ENCODE results near the gene GBF1.
A peak's percentile ranks its signal among the peaks of the same experiment; 100 is the strongest.
"Not testable (repeated sequence)": the region's sequence is repeated elsewhere in the genome, so short reads cannot be mapped to it uniquely, and the experiment has no call there.

Gene GBF1

DNA sequence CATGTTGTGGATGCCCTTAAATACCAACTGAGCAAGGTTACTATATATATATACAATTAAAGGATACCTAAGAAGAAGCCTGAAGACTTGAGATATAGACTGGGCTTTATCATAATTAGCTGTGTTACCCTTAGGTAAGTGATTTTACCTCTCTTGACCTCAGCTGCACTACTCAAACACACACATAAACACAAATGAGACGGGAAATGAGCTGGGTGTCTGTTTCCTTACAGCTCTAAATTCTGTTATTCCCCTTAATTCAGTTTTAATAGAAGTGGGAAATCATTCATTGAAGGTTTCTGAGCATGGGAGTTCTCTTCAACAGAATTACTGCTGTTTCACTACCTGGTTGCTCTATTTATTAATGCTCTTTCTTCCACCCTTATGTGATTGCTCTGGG, 60.7 kb downstream of the GBF1 start:
- no peak for DNase-seq

DNA sequence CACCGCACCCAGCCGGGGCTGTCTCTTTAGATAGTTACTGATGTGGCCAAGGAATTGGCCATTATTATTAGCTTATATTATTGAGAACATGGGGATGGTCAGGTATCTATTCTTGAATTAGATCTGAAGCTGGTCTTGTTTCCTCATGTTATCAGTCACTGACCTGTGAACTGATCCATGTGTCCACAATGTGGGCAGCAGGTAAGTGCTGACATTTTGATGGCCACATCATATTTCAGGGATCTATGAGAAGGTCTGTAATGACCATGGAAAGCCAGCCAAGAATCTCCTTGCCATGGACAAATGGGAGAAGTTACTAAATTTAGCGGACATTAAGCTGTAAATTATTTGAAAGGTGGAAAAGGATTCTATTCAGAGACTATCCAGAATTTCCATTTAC, 61.4 kb downstream of the GBF1 start:
- no peak for DNase-seq

DNA sequence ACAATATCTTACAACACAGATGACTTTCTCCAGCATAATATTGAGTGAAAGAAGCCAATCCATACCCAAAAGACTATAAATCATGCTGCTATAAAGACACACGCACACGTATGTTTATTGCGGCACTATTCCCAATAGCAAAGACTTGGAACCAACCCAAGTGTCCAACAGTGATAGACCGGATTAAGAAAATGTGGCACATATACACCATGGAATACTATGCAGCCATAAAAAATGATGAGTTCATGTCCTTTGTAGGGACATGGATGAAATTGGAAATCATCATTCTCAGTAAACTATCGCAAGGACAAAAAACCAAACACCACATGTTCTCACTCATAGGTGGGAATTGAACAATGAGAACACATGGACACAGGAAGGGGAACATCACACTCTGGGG, 63.0 kb downstream of the GBF1 start:
- not testable (repeated sequence) for DNase-seq

DNA sequence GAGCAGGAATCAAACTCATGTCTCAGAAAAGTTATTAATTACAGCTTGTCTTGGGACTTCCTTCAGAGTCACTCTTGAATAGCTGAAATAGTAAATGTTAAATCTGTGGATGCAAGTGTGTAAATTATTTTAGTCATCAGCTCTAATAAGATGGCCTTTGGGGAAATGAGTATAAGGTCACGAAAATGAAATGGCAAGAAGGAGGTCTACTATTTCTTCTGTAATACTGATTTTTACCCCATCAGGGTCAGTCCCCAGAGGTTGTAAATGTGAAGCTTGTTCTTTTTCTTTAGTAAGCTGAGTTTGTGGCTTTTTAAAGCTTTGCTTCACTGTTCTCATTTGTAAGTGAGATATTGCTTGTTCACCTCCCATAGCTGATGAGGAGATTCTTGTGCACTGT, 63.9 kb downstream of the GBF1 start:
- no peak for DNase-seq

DNA sequence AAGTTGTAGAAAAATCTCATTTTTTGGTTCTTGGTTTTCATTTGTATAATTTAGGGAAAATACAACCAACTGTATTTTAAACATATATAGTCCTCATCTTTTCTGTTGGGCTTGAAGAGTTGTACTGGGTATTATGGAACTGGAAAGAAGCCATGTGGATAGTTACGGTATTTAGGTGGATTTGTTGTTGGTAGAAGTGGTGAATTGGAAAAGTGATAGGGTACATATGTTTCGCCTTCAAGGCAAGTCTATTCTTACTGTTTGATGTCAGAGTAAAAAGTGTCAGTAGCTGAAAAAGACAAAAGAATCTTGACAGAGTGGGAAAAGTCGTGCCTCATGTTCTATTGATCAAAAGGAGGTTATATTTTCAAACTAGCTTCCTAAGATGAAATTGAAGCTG, 64.6 kb downstream of the GBF1 start:
- no peak for DNase-seq

DNA sequence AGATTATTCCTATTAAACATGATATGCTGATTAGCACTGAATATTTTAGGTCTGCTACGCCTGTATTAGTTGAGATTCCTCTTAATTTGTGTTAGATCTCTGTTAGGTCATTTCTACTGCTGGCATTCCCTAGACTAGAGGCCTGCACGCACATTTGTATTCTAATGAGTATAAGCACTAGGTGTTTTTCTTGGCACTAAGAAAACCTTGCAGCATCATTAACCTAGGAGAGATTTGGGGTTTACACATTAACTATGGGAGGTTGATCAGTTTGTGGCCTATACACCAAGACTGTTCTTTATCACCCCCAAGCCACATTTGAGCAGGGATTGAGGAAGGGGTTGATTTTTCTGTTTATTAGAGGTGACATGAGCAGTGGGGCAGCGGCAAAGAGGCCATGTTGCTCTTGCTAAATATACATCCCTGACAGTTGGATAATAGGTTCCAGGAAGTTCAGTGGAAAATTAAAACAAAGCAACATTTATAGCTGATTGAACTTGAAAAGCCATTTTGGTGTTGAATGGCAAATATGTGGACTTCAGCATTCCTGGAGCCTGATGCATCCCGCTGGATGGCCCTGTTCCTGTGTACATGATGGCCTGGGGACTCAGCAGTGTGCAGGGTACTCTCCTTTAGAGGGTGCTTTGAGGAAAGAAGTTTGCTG, 65.2 kb downstream of the GBF1 start:
- no peak for DNase-seq

DNA sequence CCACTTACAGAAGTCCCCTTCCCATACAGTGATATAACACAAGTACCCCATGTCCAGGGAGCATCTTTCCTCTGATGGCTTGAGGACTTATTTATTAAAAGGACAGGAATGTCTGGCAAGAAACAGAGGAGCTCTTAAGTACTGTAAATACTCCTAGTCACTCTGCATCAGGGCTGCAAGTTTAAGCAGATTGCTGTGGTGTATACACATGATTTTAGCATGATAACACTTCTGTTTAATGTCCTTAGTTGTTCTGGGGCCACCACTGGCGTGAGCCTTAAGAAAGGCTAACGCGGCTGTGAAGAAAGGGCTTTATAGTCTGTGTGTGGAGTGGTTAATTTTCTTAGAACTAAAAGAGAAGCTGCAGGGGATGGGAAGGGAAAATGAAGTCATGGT, 65.7 kb downstream of the GBF1 start:
- no peak for DNase-seq

DNA sequence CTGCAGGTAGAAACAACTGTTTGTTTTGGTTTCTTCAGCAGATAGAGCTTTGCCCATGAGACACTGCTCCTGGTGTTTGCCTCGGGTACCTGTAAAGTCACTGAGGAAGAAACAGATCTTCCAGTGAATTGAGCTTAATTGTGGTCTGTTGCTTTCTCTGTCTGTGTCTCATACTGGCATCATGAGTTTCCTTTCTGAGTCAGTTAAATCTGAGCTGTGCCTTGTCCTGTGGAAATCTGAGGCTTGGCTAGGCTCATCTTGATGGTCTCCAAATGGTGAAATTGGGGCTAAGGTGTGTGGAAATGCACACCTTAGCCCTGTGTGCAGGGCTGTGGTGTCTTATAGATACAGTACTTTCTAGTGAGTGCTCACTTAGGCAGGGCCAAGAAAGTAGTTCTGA, 67.4 kb downstream of the GBF1 start:
- DNase-seq, result no peak

DNA sequence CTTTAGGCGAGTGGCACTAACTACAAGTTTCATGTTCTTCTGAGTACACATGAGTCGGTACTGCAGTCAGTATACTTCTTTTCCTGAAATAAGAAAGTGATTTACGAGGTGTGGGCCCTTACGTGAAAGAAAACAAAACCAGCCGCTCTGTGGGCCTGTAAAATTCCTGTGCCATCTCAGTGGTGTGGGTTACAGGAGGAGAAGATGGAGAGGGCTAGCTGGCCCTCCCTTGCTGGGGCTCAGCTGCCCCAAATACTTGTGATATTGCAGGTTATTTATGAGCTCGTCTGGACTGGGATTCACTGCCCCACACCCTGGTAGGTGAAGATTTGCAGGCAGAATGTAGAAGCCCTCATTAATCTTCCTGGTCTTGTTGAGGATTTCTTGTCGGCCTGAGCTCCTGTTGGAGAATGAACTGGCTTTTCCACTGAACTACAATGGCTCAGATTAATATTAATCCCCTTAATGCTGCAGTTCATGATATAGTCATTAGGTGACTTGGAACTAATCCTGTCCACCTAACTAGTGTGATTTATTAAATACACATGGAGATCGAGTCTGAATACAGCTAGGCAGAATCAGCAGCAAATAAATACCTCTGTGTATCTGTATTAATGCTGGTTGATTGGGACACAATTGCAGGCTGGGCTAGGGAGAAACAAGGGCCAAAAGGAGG, 68.0 kb downstream of the GBF1 start:
- DNase-seq, result no peak

DNA sequence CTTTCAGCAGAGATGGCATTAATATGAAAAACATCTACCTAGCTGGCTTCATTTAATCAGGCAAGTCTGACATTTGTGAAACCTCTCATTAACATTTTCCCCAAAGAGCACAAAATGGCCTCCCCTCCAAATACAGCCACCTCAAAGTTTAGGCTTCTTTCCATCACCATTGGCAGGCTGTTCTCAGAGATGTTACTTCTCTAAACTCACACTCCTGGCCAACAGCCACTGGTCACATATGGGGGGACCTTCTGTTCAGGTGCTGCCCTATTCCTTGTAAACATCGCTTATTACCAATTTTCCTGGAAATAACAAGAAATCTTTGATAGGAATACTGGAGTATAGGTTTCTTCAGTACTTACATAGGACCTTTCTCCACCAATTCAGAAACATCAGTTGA, 69.5 kb downstream of the GBF1 start:
- DNase-seq, result no peak

DNA sequence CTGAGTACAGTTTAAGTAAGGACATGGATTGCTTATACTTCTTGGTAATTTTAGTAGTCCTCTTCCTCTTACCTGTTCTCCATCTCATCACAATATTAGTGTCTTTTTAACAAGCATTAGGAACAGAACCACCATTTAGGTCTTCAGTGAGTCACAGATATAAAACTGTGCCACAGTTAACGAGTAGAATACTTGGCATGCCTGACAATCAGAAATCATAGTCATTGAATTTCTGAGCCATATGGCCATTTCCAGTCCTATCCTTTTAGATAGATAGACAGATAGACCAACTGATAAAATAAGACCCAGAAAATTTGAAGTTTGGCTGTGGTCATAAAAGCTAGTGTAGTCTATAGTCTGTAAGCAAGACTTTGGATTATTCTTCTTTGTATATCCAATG, 71.1 kb downstream of the GBF1 start:
- no peak for DNase-seq

DNA sequence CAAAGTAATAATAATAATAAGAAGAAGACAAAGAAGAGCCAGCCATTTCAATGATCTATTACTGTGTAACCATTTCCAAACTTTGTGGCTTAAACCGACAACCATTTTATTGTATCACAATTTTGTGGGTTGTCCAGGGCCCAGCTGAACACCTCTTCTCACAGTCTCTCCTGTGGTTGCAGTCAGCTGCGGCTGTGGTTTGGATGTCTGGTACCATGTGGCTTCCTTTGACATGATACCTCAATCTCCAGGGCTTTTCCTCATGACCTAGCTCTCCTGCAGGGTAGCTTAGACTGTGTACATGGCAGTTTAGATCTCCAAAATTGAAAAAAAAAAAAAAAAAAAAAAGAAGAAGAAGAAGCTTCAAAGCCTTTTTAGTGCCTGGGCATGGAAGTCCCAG, 77.6 kb downstream of the GBF1 start:
- DNase-seq, result peak; percentile 56

DNA sequence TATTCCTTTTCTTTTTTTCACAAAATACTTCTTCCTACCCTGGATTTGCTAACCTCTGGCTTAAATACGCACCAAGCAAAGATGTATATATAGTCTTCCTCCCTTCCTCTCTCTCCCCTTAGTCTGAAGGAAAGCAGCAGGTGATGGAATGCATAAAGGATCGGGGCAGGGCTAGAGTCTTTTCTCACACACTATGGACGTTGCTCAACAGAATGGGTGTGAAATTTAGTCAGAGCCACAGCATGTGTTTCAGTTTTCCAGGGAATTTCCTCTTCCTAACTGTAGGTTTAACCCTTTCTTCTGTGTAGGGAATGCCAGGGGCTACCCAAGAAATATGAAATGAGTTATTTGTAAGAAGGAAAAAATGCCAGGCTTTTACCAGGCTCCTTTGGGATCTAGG, 78.7 kb downstream of the GBF1 start:
- no peak for DNase-seq

DNA sequence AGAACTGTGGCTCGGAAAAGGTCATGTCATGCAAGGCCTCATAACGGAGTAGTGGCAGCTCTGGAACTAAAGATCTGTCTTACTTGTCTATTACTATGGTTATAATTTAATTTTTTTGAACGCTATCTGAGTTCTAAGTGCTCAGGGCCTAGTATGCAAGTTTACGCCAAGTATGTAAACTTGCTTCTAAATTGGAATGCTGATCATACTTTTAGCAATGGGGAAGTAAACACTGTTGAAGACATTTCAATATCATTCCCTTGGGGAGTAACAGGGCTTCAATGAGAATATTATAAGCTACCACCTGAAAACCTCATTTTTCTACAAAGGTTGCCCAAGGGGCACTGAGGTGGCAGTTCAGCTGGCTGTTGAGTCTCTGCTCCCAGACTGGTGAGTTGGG, 80.7 kb downstream of the GBF1 start:
- DNase-seq, result no peak

DNA sequence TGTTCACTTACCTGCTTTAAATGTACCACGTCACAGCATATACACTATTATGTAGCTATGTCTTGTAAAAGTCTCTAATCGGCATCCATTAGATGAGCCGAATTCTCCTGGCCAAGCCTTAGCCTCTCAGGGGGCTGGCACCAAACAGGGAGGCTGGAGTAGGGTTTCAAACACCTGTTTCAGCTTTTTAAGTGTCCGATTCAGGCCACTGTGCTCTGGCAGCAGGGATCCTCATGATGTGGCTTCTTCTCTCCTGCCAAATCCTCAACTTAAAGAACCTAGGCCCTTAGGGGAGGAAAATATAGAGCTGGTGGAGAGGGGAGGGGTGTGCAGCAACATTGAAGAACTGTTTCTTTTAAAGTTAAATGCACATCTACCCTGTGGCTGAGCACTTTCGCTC, 81.7 kb downstream of the GBF1 start:
- DNase-seq, result no peak

DNA sequence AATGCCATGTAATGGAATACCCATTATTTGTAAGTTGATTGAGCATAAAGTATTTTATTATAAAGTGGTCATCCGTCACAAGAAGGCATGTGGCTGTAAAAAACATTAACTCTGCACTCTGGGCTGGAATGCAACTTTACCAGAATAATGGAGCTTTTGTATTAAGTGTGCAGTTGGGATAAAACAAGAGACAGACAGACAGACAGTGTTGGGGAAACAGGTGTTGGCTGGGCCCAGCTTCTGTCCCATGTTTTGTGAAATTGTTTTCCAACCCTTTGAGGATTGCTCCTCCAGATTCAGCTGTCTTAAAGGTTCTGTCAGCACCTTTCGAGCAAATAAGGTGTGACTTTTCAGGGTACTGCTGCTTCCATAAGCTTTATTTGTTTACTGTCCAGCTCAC, 82.3 kb downstream of the GBF1 start:
- no peak for DNase-seq

DNA sequence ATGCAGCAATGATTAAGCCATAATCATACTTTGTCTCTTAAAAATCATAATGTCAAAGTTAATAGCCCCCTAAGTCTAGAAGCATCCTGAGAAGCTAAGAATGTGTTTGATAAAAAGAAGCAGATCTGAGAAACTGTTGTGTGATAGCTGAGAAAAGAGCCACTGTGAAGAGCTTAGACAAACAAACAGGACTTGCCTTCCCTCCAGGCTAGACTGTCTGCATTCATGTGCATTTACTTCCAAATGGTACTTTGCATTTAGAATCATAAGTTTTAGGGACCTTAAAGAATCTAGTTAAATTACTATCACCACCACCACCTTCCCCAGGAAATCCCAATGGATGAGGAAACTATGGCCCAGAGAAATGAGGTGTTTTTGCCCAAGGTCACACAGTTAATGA, 87.4 kb downstream of the GBF1 start:
- no peak for DNase-seq

DNA sequence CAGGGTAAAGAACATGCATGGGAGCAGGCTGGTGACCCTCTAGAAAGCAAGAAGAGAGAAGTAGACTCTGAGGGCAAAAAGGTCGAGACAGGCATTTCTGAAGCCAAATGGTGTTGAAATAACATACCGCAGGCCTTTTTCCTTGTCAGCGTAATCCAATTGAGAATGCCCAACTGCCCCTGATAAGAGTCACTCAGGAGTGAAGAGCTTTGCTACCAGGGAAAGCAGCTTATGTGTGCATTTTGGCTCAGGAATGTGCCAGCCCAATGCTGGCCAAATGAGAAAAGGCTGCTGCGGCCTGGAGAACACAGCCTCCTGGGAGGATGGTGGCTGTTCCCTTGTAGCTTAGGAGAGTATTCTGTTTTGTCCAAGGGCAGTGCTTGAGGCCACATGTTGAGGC, 88.8 kb downstream of the GBF1 start:
- DNase-seq, result no peak

DNA sequence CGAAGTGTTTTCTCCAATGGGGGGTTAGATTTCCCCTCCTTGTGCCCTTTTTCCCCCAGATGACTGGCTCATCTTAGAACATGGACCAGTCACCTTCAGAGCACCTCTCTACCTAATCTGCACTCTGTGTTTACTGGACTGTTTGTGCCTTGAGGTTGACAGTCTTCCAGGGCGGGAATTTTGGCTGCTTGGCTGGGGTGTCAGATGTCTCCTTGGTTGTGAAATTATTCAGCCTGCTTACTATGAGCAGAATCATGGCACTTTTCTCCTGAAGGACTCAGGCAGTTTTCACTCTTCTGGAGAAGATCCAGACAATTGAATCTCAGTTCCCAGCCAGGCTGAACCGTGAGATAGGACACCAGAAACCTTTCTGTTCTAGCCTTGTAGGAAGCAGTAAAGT, 89.9 kb downstream of the GBF1 start:
- DNase-seq, result no peak

DNA sequence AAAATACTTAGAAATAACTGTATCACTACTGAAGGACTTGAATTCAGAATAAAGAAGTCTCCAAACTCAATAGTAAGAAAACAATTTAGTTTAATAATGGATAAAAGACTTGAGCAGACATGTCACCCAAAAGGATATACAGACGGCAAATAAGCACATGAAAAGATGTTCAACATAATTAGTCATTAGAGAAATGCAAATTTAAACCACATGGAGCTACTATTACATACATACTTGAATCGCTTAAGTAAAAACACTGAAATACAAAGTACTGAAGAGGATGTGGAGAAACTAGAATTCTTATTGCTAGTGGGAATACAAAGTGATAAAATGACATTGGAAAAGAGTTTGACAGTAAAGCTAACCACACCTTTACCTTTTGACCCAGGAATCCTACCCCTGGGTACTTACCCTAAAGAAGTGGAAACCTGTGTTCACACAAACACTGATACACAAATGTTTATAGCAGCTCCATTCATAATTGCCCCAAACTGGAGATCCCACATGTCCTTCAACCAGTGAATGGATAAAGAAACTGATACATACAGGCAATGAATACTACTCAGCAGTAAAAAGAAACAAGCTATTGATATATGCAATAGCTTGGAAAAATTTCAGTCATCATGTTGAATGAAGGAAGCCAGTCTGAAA, 95.8 kb downstream of the GBF1 start:
- DNase-seq, result no peak

DNA sequence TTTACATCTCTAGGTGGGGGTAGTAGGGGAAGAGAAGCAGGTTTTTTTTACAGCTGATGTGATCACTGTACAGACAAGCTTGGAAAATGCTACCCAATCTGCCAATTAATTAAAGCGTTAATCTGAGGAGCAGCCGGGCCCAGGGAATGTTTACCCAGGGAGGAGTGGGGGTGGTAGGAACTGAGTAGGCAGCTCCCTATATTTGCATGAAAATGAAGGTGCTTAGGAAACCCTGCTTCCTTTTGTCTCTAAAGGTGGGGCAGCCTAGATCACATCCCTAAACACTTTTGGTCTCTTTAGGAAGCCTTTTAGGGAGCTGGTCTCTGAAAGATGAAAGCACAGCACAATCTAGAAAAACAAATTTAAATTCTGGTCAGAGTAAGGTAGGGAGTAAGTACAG, 97.1 kb downstream of the GBF1 start:
- no peak for DNase-seq

DNA sequence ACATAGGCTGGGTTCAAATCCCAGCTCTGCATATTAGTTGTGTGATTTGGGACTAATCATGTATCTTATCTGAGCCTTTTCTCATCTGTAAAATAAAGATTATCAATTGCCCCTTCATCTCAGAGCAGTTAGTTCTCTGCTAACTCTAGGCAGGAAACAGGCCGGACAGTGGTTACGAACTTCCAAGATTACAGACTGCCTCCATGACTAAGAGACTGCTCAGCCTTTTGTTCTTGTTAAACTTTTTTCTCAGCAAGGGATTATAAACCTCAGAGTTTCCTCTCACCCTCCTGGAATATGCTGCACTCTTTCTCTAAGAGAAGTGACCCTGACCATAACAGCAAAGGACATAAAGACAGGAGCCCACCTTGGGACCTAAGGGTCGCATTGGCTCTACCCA, 97.6 kb downstream of the GBF1 start:
- DNase-seq, result no peak

DNA sequence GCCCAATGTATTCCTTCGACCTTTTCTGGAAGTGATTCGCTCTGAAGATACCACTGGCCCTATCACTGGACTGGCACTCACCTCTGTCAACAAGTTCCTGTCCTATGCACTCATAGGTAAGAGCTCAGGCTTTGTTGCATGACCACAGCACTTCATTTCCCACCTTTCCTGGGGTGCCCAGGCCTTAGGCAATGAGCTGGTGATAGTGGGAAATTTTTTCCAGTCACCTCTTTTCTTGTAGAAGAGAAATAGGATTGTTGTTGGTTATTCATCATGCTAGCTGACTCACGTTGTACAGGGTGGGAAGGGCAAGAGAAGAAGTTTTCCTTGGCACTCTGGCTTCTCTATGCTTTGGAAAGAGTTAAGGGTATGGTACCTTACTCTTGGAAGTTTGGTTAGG, 98.7 kb downstream of the GBF1 start:
- DNase-seq, result no peak

DNA sequence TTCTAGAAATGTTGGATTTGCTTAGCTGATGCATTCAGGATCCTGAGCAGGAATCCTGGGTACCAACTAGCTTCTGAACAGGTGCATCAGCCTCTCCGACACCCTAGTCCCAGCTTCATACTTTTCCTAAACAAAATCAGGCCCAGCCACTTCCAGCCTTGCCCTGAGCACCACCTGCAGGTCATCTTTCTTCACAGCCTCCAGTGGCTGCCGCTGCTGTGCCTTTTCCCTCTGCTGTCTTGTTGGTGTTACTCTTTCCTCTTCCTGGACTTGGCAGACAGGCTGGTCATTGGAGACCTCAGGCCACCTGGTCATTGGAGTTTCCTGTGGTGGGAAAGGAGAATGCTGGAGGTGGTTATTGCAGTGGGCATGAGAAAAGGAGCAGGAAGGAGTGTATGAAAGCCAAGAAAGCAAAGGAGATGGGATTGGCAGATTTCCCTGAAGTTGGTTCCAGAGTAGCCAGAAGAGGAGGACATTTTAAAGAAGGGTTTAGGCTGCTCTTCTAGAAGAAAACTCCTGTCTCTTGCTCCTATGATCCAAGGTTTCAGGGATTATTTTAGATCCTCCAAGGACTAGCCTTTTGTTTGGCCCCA, 102.0 kb downstream of the GBF1 start:
- DNase-seq, result no peak
